HepG2 (cell line): ENCODE data around the gene C6orf136. TPM values are rescaled to one million over a fixed set of nuclear protein-coding genes. Genes with fewer than 3 reads are reported as not detected.

Source experiments
- AHDC1 ChIP-seq: sonication (generic); formaldehyde crosslinking; IDR thresholded peaks from 2 replicates; pipeline ENCODE4 v1.5.1; 2020; ENCODE audit warnings: mild to moderate bottlenecking, missing genetic modification reagents, borderline replicate concordance
- HNRNPL ChIP-seq: fragments of 200-400 bp; formaldehyde crosslinking; IDR thresholded peaks from 2 replicates; pipeline ENCODE4 v1.6.1; 2017; ENCODE audit warnings: mild to moderate bottlenecking, low read depth, low read length
- KDM3A ChIP-seq: IDR thresholded peaks from 2 replicates; pipeline ENCODE4 v1.6.1; 2018; ENCODE audit warnings: low read depth, missing compliant biosample characterization
- KMT2A ChIP-seq: sonication (generic); formaldehyde crosslinking; IDR thresholded peaks from 2 replicates; pipeline ENCODE4 v1.4.0; 2020; ENCODE audit warnings: missing genetic modification reagents
- MLXIP ChIP-seq: sonication (generic); formaldehyde crosslinking; IDR thresholded peaks from 2 replicates; pipeline ENCODE4 v1.9.0; 2021; ENCODE audit warnings: missing genetic modification reagents, borderline replicate concordance
- ZFP36 ChIP-seq: fragments of 150-350 bp; IDR thresholded peaks from 2 replicates; pipeline ENCODE4 v1.6.1; 2018; ENCODE audit warnings: borderline replicate concordance, low read length, low read depth; ENCODE audit not compliant: partially characterized antibody
- ZFP82 ChIP-seq: sonication (generic); formaldehyde crosslinking; IDR thresholded peaks from 2 replicates; pipeline ENCODE4 v1.5.1; 2020; ENCODE audit warnings: mild to moderate bottlenecking, missing genetic modification reagents, borderline replicate concordance
- ZKSCAN8 ChIP-seq: IDR thresholded peaks from 2 replicates; pipeline ENCODE4 v1.6.1; 2016; ENCODE audit warnings: borderline replicate concordance, missing genetic modification reagents, missing compliant biosample characterization
- ZNF318 ChIP-seq: sonication (generic); formaldehyde crosslinking; IDR thresholded peaks from 2 replicates; pipeline ENCODE4 v1.4.0; 2020; ENCODE audit warnings: mild to moderate bottlenecking, missing genetic modification reagents
- ZNF841 ChIP-seq: sonication (generic); formaldehyde crosslinking; IDR thresholded peaks from 2 replicates; pipeline ENCODE4 v1.8.1; 2023; ENCODE audit warnings: missing genetic modification reagents, borderline replicate concordance
- polyA plus RNA-seq, 8 experiments: library from polyadenylated mRNA; depleted of rRNA in 3 of 8; stranded (reverse) in 7 of 8; unstranded in 1 of 8; fragments of >200 nt; fragmentation: Illumina TruSeq in 4 of 8; extraction: Trizol in 4 of 8; gene quantifications; 2 replicates each; pipeline versions ENCODE4 v1.2.1 to v1.2.3, GENCODE V29; 2011 to 2016; ENCODE audit warnings: low read depth in 4 of 8, missing spikeins in 1 of 8, mixed read lengths in 1 of 8; ENCODE audit not compliant: insufficient read depth in 1 of 8
- total RNA-seq, 5 experiments: library from RNA; depleted of rRNA; stranded (reverse); fragments of >200 nt; fragmentation: Illumina TruSeq; extraction: Trizol; gene quantifications; 2 replicates each; pipeline ENCODE4 v1.2.3, GENCODE V29; 2016; ENCODE audit warnings: low read depth in 1 of 5

Gene C6orf136
- total and polyA plus RNA-seq, 2 of the 13 experiments (the other 11 are each of a cell fraction or from before 2014, with no cell fraction given) = 12.0 to 26.2 TPM

GRCh38 chr6:30626484-30627366 is 20.2 kb upstream of the C6orf136 start, which contains the start of gene ATAT1 (continued):
- TF ChIP-seq ZFP82 (CRISPR knock-in tag) (peak; percentile 72; the same call in 1 of the 2 replicates), ZFP36 (no peak), ZNF841 (CRISPR knock-in tag) (no peak), KMT2A (peak; percentile 56; the same call in 1 of the 2 replicates), AHDC1 (CRISPR knock-in tag) (peak; percentile 46; the same call in 1 of the 2 replicates), ZKSCAN8 (CRISPR knock-in tag) (peak; percentile 43; the same call in 1 of the 2 replicates), MLXIP (CRISPR knock-in tag) (no peak), KDM3A (CRISPR knock-in tag) (peak; percentile 26; the same call in 1 of the 2 replicates), HNRNPL (peak; percentile 98), ZNF318 (peak; percentile 98)
